NCI-H510A (cell line): ENCODE measurements around the gene PHLDB3.
"Not testable (repeated sequence)": the region's sequence is repeated elsewhere in the genome, so short reads cannot be mapped to it uniquely, and the experiment has no call there.

ENCODE experiments used
- DNase-seq: peaks from one replicate; lab custom pipeline; 2025; lab: John Stamatoyannopoulos, UW

PHLDB3 gene

GRCh38 chr19:43504426-43505185 lies at the start of gene PHLDB3:
Gene PHLDB3 (minus strand): TSS chr19:43504746. CDS start chr19:43504118, 628 bp downstream.
- peak; percentile 60 for DNase-seq

GRCh38 chr19:43553656-43554055 lies 49.1 kb upstream of the PHLDB3 start:
- no peak for DNase-seq

- no peak for DNase-seq
Measured at GRCh38 chr19:43552616-43553015, 48.1 kb upstream of the PHLDB3 start.

GRCh38 chr19:43552198-43552450 lies 47.6 kb upstream of the PHLDB3 start:
- DNase-seq: no peak

GRCh38 chr19:43551399-43552197 lies 47.1 kb upstream of the PHLDB3 start:
- DNase-seq: no peak

GRCh38 chr19:43548706-43549105 lies 44.2 kb upstream of the PHLDB3 start:
- DNase-seq: no peak

GRCh38 chr19:43547926-43548325 lies 43.4 kb upstream of the PHLDB3 start:
- DNase-seq: not testable (repeated sequence)

GRCh38 chr19:43546581-43546980 lies 42.0 kb upstream of the PHLDB3 start:
- DNase-seq: no peak

- DNase-seq: no peak
Measured at GRCh38 chr19:43545981-43546380, 41.4 kb upstream of the PHLDB3 start.

- no peak for DNase-seq
Measured at GRCh38 chr19:43545276-43545675, 40.7 kb upstream of the PHLDB3 start.

GRCh38 chr19:43544077-43544476 lies 39.5 kb upstream of the PHLDB3 start:
- DNase-seq: no peak

GRCh38 chr19:43541920-43542650 lies 37.5 kb upstream of the PHLDB3 start:
- DNase-seq: no peak

- no peak for DNase-seq
Measured at GRCh38 chr19:43540381-43540780, 35.8 kb upstream of the PHLDB3 start.

GRCh38 chr19:43538922-43539321 lies 34.4 kb upstream of the PHLDB3 start:
- no peak for DNase-seq

- no peak for DNase-seq
Measured at GRCh38 chr19:43534816-43535761, 30.5 kb upstream of the PHLDB3 start.

GRCh38 chr19:43534305-43534815 lies 29.8 kb upstream of the PHLDB3 start:
- DNase-seq: no peak

GRCh38 chr19:43533546-43534304 lies 29.2 kb upstream of the PHLDB3 start:
- peak; percentile 88 for DNase-seq

GRCh38 chr19:43532962-43533545 lies 28.5 kb upstream of the PHLDB3 start, which contains the start of gene ZNF575:
Gene ZNF575 (plus strand): TSS chr19:43533188. CDS start chr19:43534423, 1,235 bp downstream.
- DNase-seq: peak; percentile 88

- peak; percentile 50 for DNase-seq
Measured at GRCh38 chr19:43532571-43532961, 28.0 kb upstream of the PHLDB3 start.
